Right lobe of liver (tissue), 4 donors: Measurements from ENCODE around the gene RBM26.

ENCODE experiments used
- POLR2A ChIP-seq: fragments of 450-650 bp; IDR thresholded peaks from one replicate; pipeline ENCODE4 v1.6.1; 2017; ENCODE audit warnings: antibody characterized with exemption, mild to moderate bottlenecking
- TF ChIP-seq, protein P1 (sequence below), 4 donors: fragments of 200-600 bp in 3 of 4; fragments of 450-650 bp in 1 of 4; IDR thresholded peaks; one replicate each; pipeline versions ENCODE4 v1.5.1 to v1.8.0; 2016 to 2022; ENCODE audit warnings: antibody characterized with exemption in 4 of 4, mild to moderate bottlenecking in 2 of 4
- donor health status: DM: no; HTN: no; CAD: no.
- donor health status: DM: no; HTN: no; CAD: no.
- donor health status: DM: no; HTN: yes; CAD: no.

DNA sequence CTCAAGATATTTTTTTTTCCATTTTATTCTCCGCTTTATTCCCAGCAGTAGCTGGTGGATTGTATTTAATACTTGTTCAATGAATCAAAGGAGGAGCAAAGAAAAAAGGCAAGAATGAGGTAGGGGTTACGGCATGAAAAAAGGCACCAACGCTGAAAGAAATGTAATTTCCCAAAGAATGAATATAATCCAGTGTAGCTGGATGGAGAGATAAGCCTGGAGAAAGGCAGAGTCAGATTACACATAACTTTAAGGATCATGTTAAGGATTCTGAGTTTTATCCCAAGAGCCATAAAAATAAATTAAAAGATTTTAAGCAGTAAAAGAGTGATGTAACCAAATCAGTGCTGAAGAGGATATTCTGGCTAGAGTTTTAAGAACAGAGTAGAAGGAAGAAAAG, 67.7 kb downstream of the RBM26 start:
- TF ChIP-seq, protein P1, sequence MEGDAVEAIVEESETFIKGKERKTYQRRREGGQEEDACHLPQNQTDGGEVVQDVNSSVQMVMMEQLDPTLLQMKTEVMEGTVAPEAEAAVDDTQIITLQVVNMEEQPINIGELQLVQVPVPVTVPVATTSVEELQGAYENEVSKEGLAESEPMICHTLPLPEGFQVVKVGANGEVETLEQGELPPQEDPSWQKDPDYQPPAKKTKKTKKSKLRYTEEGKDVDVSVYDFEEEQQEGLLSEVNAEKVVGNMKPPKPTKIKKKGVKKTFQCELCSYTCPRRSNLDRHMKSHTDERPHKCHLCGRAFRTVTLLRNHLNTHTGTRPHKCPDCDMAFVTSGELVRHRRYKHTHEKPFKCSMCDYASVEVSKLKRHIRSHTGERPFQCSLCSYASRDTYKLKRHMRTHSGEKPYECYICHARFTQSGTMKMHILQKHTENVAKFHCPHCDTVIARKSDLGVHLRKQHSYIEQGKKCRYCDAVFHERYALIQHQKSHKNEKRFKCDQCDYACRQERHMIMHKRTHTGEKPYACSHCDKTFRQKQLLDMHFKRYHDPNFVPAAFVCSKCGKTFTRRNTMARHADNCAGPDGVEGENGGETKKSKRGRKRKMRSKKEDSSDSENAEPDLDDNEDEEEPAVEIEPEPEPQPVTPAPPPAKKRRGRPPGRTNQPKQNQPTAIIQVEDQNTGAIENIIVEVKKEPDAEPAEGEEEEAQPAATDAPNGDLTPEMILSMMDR (IDR thresholded peaks at IDR 0.05): no peak
- no peak for TF ChIP-seq POLR2A
